ENCODE measurements around the gene RGR.

The RGR gene

GRCh38 chr10:84226616-84227015 is 18.2 kb upstream of the RGR start:
- Histone ChIP-seq H3K36me3 (ENCODE audit: insufficient read depth, low read length) (no peaks in the 10 kb centered on the region), H3K9me2 (ENCODE audit: low read depth, low read length) (no peaks in the 10 kb centered on the region), H3F3A (ENCODE audit: insufficient read depth, low read length) (no peaks in the 10 kb centered on the region), H3K9ac (ENCODE audit: low read length) (no peak overlapping the region), H3K27me3 (ENCODE audit: insufficient read depth, low read length) (no peaks in the 10 kb centered on the region; the same call in 1 of the 2 replicates), H3K4me3 (ENCODE audit: low read depth, low read length, poor library complexity, severe bottlenecking) (no peak overlapping the region), H3K9me3 (ENCODE audit: low read length) (no peaks in the 10 kb centered on the region), H4K20me1 (ENCODE audit: insufficient read depth, low read length) (no peaks in the 10 kb centered on the region), H3K79me2 (ENCODE audit: insufficient read depth, low read length) (no peaks in the 10 kb centered on the region), H3K4me1 (ENCODE audit: insufficient read depth, low read length, severe bottlenecking) (no peaks in the 10 kb centered on the region), H2AFZ (ENCODE audit: low read length) (no peak overlapping the region), H3K27ac (ENCODE audit: low read depth, low read length, poor library complexity, severe bottlenecking) (no peak overlapping the region), H3K4me2 (ENCODE audit: low read length) (no peak overlapping the region)
- TF ChIP-seq EZH2 (IDR thresholded peaks at IDR 0.05; ENCODE audit: borderline replicate concordance, low read length): no peak
- TF ChIP-seq CTCF (IDR thresholded peaks at IDR 0.05; ENCODE audit: low read length): no peak

- Histone ChIP-seq H3K4me2 (ENCODE audit: low read length) (no peak overlapping the region), H3K4me1 (ENCODE audit: insufficient read depth, low read length, severe bottlenecking) (no peaks in the 10 kb centered on the region), H3K36me3 (ENCODE audit: insufficient read depth, low read length) (no peaks in the 10 kb centered on the region), H3K9me2 (ENCODE audit: low read depth, low read length) (no peaks in the 10 kb centered on the region), H4K20me1 (ENCODE audit: insufficient read depth, low read length) (no peaks in the 10 kb centered on the region), H3K4me3 (ENCODE audit: low read depth, low read length, poor library complexity, severe bottlenecking) (no peak overlapping the region), H2AFZ (ENCODE audit: low read length) (no peak overlapping the region), H3K27ac (ENCODE audit: low read depth, low read length, poor library complexity, severe bottlenecking) (no peak overlapping the region), H3K27me3 (ENCODE audit: insufficient read depth, low read length) (no peaks in the 10 kb centered on the region), H3F3A (ENCODE audit: insufficient read depth, low read length) (no peaks in the 10 kb centered on the region), H3K9ac (ENCODE audit: low read length) (no peak overlapping the region), H3K79me2 (ENCODE audit: insufficient read depth, low read length) (no peaks in the 10 kb centered on the region), H3K9me3 (ENCODE audit: low read length) (no peaks in the 10 kb centered on the region)
- TF ChIP-seq CTCF (IDR thresholded peaks at IDR 0.05; ENCODE audit: low read length): no peak
- no peak for TF ChIP-seq EZH2 (IDR thresholded peaks at IDR 0.05; ENCODE audit: borderline replicate concordance, low read length)
Measured at GRCh38 chr10:84227810-84228209, 17.0 kb upstream of the RGR start.

- no peaks in the 10 kb centered on the region for H3F3A ChIP-seq (ENCODE audit: insufficient read depth, low read length)
- H3K79me2 ChIP-seq (ENCODE audit: insufficient read depth, low read length): no peaks in the 10 kb centered on the region
- H3K4me3 ChIP-seq (ENCODE audit: low read depth, low read length, poor library complexity, severe bottlenecking): no peak overlapping the region
- no peaks in the 10 kb centered on the region for H3K9me2 ChIP-seq (ENCODE audit: low read depth, low read length)
- H4K20me1 ChIP-seq (ENCODE audit: insufficient read depth, low read length): no peaks in the 10 kb centered on the region
- H3K9me3 ChIP-seq (ENCODE audit: low read length): no peaks in the 10 kb centered on the region
- no peaks in the 10 kb centered on the region for H3K4me1 ChIP-seq (ENCODE audit: insufficient read depth, low read length, severe bottlenecking)
- no peaks in the 10 kb centered on the region for H3K36me3 ChIP-seq (ENCODE audit: insufficient read depth, low read length)
- H3K4me2 ChIP-seq (ENCODE audit: low read length): no peak overlapping the region
- H3K27me3 ChIP-seq (ENCODE audit: insufficient read depth, low read length): no peaks in the 10 kb centered on the region
- no peak overlapping the region for H3K27ac ChIP-seq (ENCODE audit: low read depth, low read length, poor library complexity, severe bottlenecking)
- no peak overlapping the region for H2AFZ ChIP-seq (ENCODE audit: low read length)
- H3K9ac ChIP-seq (ENCODE audit: low read length): no peak overlapping the region
- no peak for TF ChIP-seq CTCF (IDR thresholded peaks at IDR 0.05; ENCODE audit: low read length)
- TF ChIP-seq EZH2 (IDR thresholded peaks at IDR 0.05; ENCODE audit: borderline replicate concordance, low read length): no peak
Measured at GRCh38 chr10:84230359-84230758, 14.5 kb upstream of the RGR start.
